Ecto neural progenitor cell (in vitro differentiated cells): ENCODE measurements around the gene PRKN.

Experiments
- DNase-seq: peaks from one replicate; pipeline ENCODE4 v3.0.0-alpha.2; 2018; ENCODE audit warnings: low spot score

The PRKN gene

DNA sequence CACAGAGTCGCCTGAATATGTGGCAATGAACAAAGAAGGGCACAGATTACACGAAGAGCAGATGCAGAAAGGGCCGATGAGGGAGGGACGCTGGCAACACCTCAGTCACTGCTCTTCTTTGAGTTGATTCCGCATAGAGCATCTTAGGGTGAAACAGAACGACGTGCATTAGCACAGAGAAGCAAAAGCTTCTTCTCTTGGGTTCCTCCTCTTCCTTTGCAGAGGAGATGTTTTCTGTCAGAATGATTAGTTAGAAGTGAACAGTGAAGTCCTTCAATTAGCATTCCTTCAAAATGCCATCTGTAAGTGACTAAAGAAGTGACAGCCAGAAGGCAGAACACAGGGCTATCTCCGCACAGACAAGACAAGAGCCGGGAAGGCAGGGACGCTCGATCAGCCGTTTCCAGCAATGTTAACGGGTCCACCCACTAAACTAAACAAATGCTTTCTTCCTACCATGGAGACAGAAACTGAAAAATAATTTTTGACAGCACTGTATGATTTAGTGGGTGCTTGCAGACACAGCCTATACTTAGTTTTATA lies 1233.9 kb downstream of the PRKN start:
- DNase-seq: no peak

DNA sequence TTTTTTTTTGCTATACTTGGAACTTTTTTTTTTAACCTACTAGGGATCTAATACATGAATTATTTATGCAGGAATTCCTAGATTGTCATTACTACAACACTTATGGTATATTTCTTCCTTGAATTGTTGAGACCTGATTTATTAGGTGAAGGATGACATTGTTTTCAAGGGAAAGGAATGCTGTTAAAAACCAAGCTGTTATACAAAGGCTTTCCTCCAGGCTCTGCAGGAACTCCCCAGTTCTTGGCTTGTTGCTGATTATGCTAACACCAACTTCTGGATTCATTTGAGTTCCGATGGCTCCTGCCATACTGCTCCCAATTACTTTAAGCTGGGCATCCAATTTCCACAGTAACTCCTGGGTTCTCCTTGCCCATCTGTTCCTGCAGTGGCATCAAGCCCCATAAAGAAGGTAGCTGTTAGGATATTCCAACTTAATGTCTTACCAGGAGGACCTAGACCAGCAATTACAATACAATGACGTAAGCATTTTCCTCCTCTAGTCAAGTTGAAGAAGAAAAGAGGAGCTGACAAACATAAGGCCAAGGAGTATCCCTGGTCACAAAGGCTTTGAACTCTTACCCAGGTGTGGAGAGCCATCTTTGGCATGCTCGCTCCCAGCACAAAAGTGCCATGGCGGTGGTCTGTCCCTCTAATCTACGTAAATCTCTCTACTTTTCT lies 1237.8 kb downstream of the PRKN start:
- DNase-seq: no peak

DNA sequence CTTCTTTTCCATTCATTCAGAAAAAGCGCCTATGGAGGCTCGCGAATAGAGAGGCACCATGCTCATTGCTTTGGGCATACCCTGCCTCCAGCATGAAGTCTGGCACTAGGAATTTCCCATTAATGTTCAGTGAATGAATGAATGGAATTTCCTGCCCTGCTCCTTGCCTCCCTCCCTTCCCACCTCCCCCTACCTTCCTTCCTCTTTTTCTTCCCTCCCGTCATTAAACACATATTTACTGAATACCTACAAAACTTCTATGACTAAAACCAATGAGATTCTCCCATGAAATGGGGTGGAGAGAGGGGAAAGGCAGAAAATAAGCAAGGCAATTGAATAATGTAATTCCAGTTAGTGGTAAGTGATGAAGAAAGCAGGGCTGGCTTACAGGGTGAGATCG lies 1239.9 kb downstream of the PRKN start:
- DNase-seq: no peak

DNA sequence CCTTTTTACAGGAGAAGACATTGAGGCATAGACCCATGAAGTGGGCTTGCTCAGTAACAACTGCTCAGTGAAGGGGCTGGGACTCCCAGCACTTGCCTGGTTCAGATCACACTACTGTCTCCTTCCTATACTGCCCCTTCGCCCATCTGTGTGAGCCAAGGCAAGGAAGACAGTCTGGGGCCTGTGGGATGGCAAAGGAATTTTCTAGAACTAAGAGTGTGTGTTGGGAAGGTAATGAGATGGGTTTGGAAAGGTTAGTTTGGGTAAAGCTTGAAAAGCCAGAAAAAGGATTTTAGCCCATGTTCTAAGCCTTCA lies 1240.4 kb downstream of the PRKN start:
- DNase-seq: no peak

DNA sequence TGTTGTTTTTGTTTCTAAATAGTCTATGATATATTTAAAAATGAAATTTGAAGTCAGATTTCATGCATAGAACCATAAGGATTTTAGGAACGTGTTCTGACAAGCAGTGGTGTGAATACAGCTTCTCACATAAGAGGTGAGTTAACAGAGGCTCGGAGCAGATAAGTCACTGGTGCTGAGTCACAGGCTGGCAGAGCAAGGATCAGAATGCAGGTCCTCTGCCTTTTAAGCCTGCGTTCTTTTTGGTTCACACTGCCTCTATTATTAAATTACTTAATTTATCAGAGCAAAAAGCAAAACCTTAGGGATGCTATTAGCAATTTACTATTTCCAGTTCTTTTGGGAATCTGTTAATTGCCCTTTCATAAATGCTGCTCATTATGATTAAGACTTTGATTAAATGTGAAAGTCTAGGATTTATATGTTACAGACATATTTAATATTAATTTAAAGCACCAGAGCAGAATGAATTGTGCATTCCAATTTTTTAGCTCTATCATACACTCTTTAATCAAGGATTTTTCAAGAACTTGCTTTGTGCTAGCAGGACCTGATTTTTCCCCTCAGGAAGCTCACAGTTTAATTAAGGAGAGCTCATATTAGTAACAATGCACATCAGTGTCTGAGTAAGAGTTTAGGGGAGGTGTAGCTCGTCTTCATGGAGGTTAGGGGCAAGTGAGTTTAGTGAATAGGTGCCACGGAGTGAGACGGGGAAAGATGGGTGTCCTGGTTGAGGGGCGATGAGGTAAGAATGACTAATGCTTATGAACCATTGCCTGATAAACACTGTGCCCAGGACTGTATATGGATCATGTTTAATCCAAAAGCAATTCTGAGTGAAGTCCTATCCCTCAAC lies 1241.0 kb downstream of the PRKN start:
- DNase-seq: no peak

DNA sequence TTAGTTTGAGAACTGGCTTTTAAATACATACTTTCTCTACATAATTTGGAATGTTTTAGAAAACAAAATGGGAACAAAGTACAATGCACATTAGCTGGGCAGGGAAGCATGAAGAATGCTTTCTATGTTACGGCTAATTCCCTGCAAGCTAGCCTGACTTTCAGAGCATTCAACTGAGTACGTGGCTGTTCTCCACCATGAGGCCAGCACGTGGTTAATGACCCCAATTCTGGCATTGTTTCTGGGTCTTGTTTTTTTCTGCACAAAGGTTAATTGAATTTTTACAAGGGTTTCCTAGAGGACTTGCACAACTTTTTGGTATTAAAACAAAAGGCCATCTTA lies 1245.1 kb downstream of the PRKN start:
- DNase-seq: no peak

DNA sequence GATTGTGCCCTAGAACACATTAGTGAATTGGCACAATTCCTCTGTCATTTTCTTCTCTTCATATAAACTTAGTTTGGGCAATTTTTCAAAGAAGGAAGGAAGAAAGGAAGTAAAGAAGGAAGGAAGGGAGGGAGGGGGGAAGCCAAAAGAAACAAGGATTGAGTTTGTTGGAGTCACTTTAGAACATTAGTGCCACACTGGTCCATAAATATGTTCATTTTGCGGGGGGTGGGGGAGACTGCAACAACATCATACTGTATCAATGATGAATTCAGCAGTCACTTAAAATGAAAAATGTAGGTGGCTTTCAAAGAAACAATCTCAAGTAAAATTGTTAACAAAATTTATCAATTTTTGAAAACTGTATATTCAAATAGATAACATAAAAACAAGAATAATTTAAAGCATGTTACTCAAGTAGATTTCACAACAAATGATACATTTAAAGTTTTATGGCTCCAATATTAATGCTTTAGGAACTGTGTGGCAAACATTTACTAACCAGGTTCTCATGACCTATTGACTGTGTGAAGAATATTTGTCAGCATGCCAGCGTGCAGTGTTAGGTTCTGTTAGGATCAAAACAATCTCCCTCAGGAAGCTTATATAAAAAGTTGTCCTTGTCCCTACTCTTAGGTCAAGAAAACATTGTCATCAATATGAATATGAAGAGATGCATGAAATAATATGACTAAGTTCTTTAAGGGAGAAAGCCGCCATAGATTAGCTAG lies 1245.6 kb downstream of the PRKN start:
- no peak for DNase-seq

DNA sequence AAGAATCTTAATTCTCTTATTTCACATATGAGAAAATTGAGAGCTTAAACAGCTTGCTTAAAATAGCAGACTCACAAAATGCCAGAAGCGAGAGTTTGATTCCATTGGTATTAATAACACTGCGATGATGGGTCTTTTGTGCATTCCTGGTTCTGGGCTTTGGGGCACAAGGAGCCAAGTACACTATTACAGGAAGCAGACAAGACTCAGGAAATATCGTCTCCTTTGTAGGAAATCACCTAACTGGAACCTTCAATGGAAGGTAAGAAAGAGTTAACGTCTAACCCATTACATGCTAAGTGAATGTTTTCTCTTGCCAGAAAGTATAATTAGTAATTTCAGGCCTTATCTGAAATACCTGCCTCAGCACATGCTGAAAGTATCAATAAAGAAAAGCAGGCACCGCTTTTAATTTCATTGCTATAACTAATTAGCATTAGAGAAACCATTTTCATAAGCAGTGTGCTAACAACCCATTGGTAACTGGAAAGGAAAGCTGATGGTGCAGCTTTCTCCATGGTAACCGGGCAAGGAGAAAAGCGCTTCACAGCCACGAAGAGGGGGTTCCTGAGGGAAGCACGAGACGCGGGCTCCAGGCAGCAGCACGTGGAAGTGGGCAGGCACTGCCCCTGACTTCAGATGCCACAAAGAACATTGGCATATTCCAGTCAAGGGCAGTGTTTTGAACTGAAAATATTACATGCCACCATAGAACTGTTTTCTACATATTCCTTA lies 1247.0 kb downstream of the PRKN start:
- DNase-seq: no peak

DNA sequence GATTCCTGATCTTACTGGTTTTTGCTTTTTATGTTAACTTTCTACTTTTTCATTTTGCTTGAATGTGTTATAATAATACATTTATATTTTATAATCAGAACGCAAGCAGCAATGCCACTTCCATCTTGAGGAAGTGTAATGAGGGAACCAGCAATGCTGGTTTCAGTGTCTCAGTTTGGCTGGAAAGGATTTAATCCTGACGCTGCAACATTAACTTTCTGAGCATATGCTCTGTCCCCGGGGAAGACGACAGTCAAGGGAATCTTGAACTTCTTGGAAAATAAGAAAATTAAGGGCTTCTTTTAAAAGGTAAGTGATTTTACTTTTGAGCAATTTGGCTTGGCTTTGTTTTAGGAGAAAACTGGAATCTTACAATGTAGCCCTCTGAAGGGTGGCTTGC lies 1248.2 kb downstream of the PRKN start:
- DNase-seq: no peak

DNA sequence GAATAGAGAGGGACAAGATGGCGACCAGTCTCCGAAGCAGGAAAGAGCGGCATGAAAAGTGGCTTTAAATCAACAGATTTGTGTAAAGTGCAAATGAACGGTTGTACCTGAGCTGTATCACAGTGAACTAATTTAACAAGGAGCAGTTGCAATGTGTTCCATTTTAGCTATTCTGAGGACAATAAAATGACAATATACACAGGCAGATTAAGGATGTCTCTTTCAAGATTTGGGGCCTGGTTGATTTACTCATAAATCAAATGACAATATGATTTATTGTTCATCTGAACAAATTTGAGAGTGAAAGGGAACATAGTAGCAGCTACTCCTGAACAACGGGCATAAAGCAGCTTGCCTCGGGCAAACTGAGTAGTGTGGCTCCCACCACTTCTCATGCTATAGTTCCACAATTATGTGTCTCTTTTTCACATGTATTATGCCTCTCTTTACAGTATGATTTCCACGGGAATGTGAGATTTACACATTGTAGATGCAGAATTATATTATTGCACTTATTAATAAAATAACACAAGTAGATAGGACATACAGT lies 1249.6 kb downstream of the PRKN start:
- DNase-seq: no peak

DNA sequence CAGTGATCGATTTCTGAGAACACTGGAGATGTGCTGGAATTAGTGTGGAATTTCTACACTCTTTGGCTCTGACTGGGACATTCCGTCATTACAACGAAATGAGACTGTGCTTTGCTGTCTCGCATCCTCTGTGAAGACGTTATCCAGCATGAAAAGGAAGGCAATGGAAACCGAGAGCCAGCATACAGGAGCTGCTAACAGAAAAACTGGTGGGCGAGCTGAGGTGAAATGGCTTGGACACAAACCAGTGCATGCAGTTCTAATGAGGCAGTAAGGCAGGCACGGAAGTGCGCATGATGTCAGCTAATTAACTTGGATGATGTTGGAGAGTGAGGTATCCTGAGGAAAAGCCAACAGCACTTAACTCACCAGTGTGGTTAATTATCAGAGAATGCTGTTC lies 1250.9 kb downstream of the PRKN start:
- no peak for DNase-seq

DNA sequence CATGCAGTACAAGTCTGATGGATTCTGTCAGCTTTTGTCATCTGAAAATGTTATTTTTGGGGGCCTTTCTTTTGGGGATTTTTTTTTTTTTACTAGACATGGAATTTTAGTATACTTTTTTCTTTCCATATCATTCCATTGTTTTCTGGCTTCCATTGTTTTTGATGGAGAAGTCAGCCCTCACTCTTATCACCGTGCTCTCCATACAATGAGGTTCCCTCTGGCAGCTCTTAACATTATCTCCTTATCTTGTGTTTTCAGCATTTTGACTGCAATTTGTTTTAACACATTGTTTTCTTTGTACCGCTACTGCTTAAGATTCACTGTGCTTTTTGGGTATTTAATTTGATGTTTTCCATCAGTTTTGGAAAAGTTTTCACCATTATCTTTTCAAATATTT lies 1262.2 kb downstream of the PRKN start:
- DNase-seq: no peak

DNA sequence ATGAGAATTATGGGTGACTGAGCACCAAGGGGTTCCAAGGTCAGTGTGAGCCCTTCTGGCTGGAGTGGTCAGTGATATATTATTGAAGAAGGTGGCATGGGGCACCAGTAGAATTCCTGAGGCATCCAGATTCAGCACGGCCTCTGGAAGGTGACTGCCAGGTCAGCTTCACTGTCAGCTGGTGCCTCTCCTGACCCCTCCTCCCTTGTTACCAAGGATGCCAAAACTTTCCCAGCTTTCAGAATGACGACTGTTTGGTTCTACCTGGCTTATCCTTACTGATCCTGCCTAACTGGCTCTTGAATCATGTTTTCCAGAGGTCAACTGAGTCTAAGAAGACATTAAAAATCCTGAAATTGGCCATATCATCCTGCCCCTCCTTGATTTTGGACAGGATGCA lies 1264.5 kb downstream of the PRKN start:
- no peak for DNase-seq

DNA sequence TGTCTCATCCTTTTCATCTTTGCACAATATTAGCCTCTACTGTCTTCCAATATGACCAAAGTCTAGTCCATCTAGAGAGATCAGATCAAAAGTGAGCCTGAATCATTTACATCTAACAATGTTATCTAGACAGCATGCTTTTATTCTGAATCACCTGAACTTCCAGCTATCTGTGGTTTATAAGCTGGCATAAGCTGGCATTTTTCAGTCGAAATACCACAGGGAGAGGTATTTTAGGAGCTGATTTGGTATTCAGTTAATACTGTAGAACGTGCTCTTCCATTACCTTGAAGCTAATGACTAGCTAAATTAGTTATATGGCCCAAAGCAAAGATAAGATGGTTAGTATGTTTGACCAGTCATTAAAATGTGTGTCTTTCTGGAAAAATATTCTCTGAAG lies 1265.4 kb downstream of the PRKN start:
- DNase-seq: no peak

DNA sequence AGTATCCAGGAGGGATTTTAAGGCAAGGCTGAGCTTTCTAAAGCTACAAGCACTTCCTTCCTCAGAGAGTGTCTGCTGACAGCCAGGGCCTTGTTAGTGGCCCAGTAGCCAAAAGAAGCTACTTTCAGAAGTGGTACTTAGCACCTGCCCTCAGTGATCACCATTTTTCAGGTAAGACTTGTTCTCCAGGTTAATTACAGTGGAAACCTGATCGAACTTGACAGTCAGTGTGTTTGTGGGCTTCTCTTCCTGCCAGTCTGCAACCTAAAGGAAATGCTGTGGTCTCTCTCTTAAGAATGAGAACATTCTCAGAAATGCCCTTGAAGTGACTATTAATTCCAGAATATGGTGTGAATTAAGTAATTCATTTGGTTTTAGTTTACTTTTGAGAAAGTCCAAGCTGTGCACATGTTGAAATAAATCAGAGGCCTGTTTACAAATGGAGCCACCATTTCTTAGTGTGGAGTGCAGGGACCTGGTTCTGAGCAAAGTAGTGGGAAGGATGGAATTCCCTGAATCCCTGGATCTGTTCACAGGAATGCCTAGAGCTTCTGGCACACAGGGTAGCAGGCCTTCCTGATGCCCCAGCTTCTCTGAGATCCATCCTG lies 1268.5 kb downstream of the PRKN start:
- DNase-seq: no peak

DNA sequence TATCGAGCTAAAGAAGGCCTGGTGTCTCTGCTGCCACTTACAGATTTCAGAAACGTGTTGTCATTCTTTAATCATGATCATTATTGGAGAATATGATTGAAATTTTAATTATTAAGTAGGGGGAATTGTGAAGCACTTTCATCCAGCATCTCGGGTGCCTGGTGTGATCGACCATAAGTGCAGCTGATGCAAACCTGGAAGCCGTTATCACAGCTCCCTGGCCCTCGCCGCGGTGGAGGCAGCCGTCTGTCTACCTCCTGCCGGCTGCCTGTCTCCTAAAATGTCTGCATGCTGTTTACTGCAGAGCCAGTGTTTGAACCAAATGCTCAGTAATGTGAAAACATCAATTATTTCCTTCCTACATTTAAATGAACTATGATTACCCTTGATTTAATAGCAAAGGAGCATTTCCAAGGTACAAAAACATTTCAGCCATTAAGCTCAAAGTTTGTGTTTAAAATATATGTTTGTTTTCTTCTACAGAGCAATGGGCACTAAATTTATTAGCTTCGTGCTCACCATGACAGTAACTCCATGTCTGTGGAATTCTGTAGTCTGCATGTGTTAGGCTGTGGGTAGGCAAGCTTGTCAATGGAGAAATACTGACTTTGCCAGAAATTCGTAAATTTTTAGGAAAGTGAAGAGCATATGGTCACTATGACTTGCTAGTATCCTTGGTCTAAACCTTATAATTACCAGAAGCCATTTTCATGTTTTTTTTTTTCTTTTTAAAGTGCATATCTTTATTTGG lies 1269.2 kb downstream of the PRKN start:
- no peak for DNase-seq

DNA sequence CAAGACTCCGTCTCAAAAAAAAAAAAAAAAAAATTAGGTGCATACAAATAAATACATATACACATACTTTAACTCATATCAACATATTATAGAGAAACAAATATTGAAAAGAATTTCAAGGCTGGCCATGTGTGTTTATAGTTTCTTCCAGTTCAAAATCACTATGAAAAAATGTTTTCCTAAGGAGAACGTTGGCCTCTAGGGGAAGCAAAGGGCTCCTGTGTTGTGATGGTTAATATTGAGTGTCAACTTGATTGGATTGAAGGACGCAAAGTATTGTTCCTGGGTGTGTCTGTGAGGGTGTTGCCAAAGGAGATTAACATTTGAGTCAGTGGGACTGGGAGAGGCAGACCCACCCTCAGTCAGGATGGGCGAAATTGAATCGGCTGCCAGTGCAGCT lies 1271.7 kb downstream of the PRKN start:
- no peak for DNase-seq

DNA sequence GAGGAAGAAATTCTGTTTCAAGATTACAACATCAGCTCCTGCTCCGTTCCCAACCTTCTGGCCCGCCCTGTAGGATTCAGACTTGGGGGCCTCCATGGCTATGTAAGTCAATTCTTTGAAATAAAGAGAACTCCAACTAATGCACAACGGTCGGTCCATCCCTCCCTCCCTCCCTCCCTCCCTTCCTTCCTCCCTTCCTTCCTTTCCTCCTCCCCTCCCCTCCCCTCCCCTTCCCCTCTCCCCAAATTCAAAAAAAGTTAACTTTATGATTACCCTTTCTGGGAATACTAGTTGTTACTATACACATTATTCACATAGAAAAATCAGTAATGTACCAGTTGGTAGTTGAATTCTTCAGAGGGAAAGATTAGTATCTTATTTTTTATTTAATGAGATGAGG lies 1274.0 kb downstream of the PRKN start:
- DNase-seq: no peak

DNA sequence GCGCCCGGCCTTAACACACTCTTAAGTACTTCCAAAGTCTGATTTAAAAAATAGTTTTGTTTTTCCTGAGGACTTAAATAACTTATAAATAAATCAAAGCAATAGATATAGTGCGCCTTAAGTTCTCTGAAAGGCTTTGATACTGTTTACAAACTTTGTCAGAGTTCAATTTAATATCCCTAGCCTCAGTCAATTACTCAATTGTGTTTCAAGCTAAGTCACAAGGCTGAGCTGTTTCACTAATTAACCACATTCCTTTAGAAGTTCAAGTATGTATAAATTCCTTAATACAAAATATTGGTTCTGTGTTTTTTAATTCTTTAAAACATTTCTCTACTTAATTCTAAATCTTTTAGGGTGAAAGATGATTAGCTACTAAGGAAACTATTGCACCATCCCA lies 1275.3 kb downstream of the PRKN start:
- no peak for DNase-seq

DNA sequence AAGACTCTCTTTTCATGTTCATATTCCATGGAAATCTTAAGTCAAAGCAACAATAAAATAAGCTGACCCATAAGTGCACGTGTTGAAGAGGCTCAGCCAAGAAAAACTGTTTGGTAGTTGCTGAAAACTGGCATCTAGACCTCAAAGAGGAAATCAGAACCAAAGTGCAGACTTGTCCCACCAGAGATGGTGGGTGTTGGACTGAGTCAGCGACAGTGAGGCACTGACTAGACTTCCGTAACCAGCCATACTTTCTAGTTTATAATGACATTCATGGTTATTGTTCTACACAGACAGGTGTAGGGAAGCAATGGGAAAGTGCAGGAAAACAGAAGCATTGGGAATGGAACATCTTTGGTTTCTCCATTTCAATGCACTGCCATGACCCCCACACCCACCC lies 1278.0 kb downstream of the PRKN start:
- no peak for DNase-seq

DNA sequence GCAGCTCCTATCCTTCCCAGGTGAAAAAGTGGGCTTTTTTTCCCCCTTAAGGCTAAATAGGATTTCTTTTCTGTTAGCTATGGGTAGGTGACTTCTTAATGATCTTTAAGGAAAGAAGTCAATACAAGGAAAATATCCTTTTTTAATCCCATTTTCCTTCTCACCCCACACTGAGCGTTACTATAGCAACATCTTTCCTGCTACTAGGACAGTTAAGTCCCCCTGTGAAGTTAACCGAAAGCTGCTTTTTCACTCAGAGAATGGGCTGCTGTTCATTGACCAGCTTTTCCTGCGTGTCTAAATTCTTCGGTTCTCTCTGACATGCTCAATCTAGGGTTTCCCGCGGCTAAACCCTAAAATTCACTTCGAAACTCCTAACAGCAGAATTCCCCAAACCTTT lies 1280.6 kb downstream of the PRKN start:
- DNase-seq: no peak
